DND-41 (cell line): ENCODE results near the gene ABCG5.

Source experiments
- EZH2 ChIP-seq: IDR thresholded peaks from 3 replicates; pipeline ENCODE4 v1.6.1; 2012; ENCODE audit warnings: borderline replicate concordance, low read depth, mild to moderate bottlenecking, moderate library complexity, low read length, inconsistent platforms; ENCODE audit not compliant: severe bottlenecking
- TF ChIP-seq, protein P1 (sequence below): IDR thresholded peaks from 2 replicates; pipeline ENCODE4 v1.5.1; 2012; ENCODE audit warnings: borderline replicate concordance, low read length, moderate library complexity, mild to moderate bottlenecking; ENCODE audit not compliant: poor library complexity, severe bottlenecking; ENCODE audit errors: extremely low read depth

DNA sequence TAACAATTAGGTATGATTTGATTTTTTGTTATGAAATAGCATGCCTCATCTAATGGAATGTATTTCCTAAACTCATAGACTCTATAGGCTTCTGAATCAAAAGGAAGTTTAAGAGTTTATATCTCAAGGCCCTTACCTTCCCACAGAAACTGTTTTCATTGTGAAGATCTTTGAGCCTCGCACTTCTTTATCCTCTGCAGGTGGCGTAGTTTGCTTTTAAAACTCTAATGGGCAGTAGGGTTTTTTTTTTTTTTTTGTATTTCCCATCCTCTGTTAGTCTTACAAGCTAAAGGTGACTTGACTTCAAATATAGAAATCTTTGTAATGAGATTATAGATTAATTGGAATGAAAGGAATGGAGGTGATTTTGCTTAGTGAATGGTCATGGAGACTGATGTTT lies 36.5 kb downstream of the ABCG5 start:
- TF ChIP-seq EZH2: no peak
- TF ChIP-seq, protein P1, sequence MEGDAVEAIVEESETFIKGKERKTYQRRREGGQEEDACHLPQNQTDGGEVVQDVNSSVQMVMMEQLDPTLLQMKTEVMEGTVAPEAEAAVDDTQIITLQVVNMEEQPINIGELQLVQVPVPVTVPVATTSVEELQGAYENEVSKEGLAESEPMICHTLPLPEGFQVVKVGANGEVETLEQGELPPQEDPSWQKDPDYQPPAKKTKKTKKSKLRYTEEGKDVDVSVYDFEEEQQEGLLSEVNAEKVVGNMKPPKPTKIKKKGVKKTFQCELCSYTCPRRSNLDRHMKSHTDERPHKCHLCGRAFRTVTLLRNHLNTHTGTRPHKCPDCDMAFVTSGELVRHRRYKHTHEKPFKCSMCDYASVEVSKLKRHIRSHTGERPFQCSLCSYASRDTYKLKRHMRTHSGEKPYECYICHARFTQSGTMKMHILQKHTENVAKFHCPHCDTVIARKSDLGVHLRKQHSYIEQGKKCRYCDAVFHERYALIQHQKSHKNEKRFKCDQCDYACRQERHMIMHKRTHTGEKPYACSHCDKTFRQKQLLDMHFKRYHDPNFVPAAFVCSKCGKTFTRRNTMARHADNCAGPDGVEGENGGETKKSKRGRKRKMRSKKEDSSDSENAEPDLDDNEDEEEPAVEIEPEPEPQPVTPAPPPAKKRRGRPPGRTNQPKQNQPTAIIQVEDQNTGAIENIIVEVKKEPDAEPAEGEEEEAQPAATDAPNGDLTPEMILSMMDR: no peak
